HG03097 (cell line): ENCODE results near the gene ASB10.

ENCODE experiments used
- ATAC-seq: cut with Tn5 transposase; IDR thresholded peaks from one replicate; pipeline ENCODE4 v1.9.1; 2021; ENCODE audit not compliant: unreplicated experiment, low FRiP score

ASB10 gene

GRCh38 chr7:151168003-151168786, 18.9 kb downstream of the ASB10 start:
- ATAC-seq: no peak

GRCh38 chr7:151167197-151167961, 19.7 kb downstream of the ASB10 start, which contains the start of gene GBX1:
GBX1 (minus strand) TSS chr7:151167694; CDS start chr7:151167548, 146 bp downstream.
- no peak for ATAC-seq

- ATAC-seq: no peak
These were observed 20.3 kb downstream of the ASB10 start for GRCh38 chr7:151166629-151167196.

- no peak for ATAC-seq
These were observed 25.3 kb downstream of the ASB10 start for GRCh38 chr7:151161757-151162156.

- no peak for ATAC-seq
These were observed 29.3 kb downstream of the ASB10 start for GRCh38 chr7:151157645-151158329.

GRCh38 chr7:151152643-151153513, 34.2 kb downstream of the ASB10 start:
- ATAC-seq: no peak

- ATAC-seq: no peak
These were observed 36.7 kb downstream of the ASB10 start for GRCh38 chr7:151150388-151150787.

- ATAC-seq: no peak
These were observed 38.5 kb downstream of the ASB10 start for GRCh38 chr7:151148319-151149259.

GRCh38 chr7:151146761-151147160, 40.3 kb downstream of the ASB10 start:
- ATAC-seq: no peak

GRCh38 chr7:151144387-151144786, 42.7 kb downstream of the ASB10 start:
- no peak for ATAC-seq

GRCh38 chr7:151143261-151144015, 43.6 kb downstream of the ASB10 start:
- ATAC-seq: no peak

- ATAC-seq: no peak
These were observed 44.4 kb downstream of the ASB10 start for GRCh38 chr7:151142686-151143040.

GRCh38 chr7:151141855-151142685, 45.0 kb downstream of the ASB10 start:
- no peak for ATAC-seq

- ATAC-seq: no peak
These were observed 45.7 kb downstream of the ASB10 start for GRCh38 chr7:151141311-151141854.

GRCh38 chr7:151140826-151141225, 46.2 kb downstream of the ASB10 start:
- ATAC-seq: no peak

GRCh38 chr7:151139791-151140190, 47.3 kb downstream of the ASB10 start:
- ATAC-seq: no peak
